ENCODE results near the gene CCNF. TPM values are rescaled to one million over a fixed set of nuclear protein-coding genes. Genes with fewer than 3 reads are reported as not detected.

Gene CCNF
- total and polyA plus RNA-seq, 2 donors = 4.0 to 22.7 TPM

DNA sequence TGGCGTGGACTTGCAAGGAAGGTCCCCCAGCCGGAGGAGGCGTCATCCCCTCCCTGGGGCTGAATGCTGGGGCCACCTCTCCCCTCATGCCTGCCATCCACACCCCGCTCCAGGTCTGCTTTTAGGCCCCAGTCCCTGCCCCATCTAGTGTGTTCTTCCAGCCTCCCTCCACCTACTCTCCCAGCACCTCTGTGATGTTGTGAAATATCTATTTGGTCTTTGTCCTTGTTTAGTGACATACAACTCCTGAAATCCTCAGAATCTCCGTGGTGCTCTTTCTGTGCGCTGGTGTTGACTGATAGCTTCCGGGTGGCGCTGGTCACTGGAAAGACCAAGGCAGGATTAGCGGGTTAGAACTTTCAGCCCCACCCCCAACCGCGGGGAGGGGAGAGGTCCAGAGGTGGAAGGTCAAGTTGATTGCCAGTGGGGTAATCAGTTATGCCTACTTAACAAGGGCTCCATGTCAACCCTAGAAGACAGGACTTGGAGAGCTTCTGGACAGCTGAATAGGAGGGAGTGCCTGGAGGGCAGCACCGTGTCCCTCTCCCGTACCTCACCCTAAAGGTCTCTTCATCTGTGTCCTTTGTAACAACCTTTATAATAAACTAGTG is 55.8 kb downstream of the CCNF start:
- Histone ChIP-seq H3K27ac (ENCODE audit: low read depth in 1 of 2, low read length in 1 of 2) (no peak overlapping the region), H3K4me3 (ENCODE audit: low read length in 2 of 2) (no peak overlapping the region), H3K4me1 (ENCODE audit: control insufficient read depth in 2 of 2, insufficient read depth in 2 of 2, low read length in 2 of 2) (peaks cover 6 to 28% of the 10 kb centered on the region in 2 donors), H3K27me3 (ENCODE audit: control insufficient read depth in 2 of 2, insufficient read depth in 1 of 2, low read length in 1 of 2) (peaks cover 0 to 5% of the 10 kb centered on the region in 2 donors), H3K36me3 (ENCODE audit: control insufficient read depth in 2 of 2, insufficient read depth in 2 of 2, low read length in 1 of 2) (no peaks in the 10 kb centered on the region), H3K9me3 (ENCODE audit: control insufficient read depth in 2 of 2, insufficient read depth in 1 of 2, low read length in 1 of 2) (no peaks in the 10 kb centered on the region)
- WGBS = 96% methylated on average over 13 of the region's 13 CpGs
- no peak for DNase-seq (ENCODE audit: low read depth in 6 of 9, low spot score in 9 of 9)

DNA sequence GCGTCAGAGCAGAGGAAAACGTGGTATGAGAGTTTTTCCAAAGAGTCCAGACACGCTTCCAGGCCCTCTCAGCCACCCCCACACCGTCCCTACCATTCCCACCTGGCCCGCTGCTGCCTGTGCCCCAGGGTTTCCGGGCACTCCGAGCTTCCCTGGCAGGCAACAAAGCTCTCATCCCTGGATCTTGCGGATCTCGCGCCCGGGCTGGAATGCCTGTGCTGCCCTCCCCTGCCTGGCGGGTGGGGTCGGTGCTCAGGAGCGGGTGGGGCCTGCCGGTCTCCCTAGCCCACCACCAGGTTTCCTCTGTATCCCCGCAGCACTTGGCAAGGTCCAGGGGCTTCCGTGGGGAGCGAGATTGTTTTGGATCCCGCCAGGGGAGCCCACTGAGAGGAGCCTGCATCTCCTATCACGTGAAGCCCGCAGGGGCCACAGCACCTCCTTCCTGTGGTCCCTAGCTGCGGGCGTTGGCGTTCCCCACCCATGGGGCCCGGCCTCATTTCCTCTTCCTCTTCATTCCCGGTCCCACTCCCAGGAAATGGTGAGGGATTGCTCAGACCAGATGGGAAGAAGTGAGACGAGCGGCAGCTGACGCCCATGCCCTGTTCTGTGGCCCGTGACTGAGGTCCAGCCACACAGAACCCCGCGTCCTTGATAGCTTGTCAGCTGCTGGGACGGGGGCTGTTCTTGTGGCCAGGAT is 56.7 kb downstream of the CCNF start:
- no peaks in the 10 kb centered on the region for H3K36me3 ChIP-seq (ENCODE audit: control insufficient read depth in 2 of 2, insufficient read depth in 2 of 2, low read length in 1 of 2)
- 92% methylated on average over 33 of the region's 33 CpGs for WGBS
- H3K4me3 ChIP-seq (ENCODE audit: low read length in 2 of 2) = no peak overlapping the region
- H3K27me3 ChIP-seq (ENCODE audit: control insufficient read depth in 2 of 2, insufficient read depth in 1 of 2, low read length in 1 of 2) = peaks cover 0 to 5% of the 10 kb centered on the region in 2 donors
- H3K9me3 ChIP-seq (ENCODE audit: control insufficient read depth in 2 of 2, insufficient read depth in 1 of 2, low read length in 1 of 2) = no peaks in the 10 kb centered on the region
- DNase-seq (ENCODE audit: low read depth in 6 of 9, low spot score in 9 of 9) = no peak
- H3K27ac ChIP-seq (ENCODE audit: low read depth in 1 of 2, low read length in 1 of 2) = no peak overlapping the region
- peaks cover 6 to 28% of the 10 kb centered on the region in 2 donors for H3K4me1 ChIP-seq (ENCODE audit: control insufficient read depth in 2 of 2, insufficient read depth in 2 of 2, low read length in 2 of 2)

DNA sequence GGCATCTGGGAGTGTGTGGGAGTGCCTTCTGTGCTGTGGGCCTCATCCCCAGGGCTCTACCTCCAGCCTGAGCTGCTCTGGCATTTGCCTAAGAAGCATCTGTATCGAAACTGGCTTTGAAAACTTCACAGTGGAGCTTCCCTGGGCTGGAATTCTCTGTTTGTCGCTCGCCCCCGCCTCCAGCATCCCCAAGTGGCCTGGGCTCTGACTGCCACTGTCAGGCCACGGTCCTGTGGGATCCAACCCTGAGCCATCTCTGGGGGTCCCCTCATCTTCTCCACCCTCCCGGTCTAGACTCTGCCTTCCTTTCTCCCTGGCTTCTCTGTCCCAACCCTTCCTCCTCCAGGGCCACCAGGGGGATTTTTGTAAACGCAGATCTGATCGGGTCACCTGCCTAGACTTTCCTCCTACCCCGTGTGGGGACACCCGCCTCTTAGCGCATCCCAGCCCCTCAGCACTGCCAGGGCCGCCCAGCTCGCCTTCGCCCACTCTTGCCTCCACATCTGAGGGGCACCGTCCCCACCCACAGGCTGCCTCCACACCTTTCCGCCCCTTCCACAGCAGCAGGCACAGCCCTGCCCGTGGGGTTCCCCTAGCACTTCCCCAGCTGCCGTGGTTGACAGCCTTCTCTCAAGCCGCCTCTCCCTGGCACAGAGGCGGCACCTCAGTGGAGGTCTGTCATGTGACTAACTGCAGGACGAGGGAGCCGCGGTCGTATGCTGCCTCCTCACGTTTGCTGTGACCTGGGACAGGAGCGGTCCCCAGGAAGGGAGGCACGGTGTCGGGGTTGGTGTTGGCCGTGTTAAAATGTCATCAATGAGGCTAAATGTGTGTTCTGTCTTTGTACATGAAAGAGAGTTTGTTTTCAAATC is 57.6 kb downstream of the CCNF start:
- Histone ChIP-seq H3K4me1 (ENCODE audit: control insufficient read depth in 2 of 2, insufficient read depth in 2 of 2, low read length in 2 of 2) (peaks cover 6 to 28% of the 10 kb centered on the region in 2 donors), H3K4me3 (ENCODE audit: low read length in 2 of 2) (no peak overlapping the region), H3K36me3 (ENCODE audit: control insufficient read depth in 2 of 2, insufficient read depth in 2 of 2, low read length in 1 of 2) (no peaks in the 10 kb centered on the region), H3K27ac (ENCODE audit: low read depth in 1 of 2, low read length in 1 of 2) (no peak overlapping the region), H3K9me3 (ENCODE audit: control insufficient read depth in 2 of 2, insufficient read depth in 1 of 2, low read length in 1 of 2) (no peaks in the 10 kb centered on the region), H3K27me3 (ENCODE audit: control insufficient read depth in 2 of 2, insufficient read depth in 1 of 2, low read length in 1 of 2) (peaks cover 0 to 5% of the 10 kb centered on the region in 2 donors)
- DNase-seq (ENCODE audit: low read depth in 6 of 9, low spot score in 9 of 9) = peak in 6 of 9 donors; percentile 44 to 84 (median 65)
- 37% methylated on average over 29 of the region's 29 CpGs for WGBS

DNA sequence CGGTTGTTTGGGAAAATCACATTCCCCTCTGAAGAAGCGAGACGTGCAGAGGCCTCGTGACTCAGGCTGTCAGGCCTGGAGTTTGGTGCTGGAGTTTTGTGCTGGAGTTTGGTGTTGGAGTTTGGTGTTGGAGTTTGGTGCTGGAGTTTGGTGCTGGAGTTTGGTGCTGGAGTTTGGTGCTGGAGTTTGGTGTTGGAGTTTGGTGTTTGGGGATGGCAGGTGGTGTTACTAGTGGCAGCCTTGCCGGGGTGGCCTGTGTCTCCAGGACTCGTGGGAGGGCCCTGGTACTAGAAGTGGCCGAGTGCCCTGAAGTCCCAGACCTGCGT is 58.2 kb downstream of the CCNF start:
- Histone ChIP-seq H3K4me3 (ENCODE audit: low read length in 2 of 2) (no peak overlapping the region), H3K9me3 (ENCODE audit: control insufficient read depth in 2 of 2, insufficient read depth in 1 of 2, low read length in 1 of 2) (no peaks in the 10 kb centered on the region), H3K27ac (ENCODE audit: low read depth in 1 of 2, low read length in 1 of 2) (no peak overlapping the region), H3K27me3 (ENCODE audit: control insufficient read depth in 2 of 2, insufficient read depth in 1 of 2, low read length in 1 of 2) (peaks cover 0 to 5% of the 10 kb centered on the region in 2 donors), H3K36me3 (ENCODE audit: control insufficient read depth in 2 of 2, insufficient read depth in 2 of 2, low read length in 1 of 2) (no peaks in the 10 kb centered on the region), H3K4me1 (ENCODE audit: control insufficient read depth in 2 of 2, insufficient read depth in 2 of 2, low read length in 2 of 2) (peaks cover 6 to 26% of the 10 kb centered on the region in 2 donors)
- WGBS = 53% methylated on average over 8 of the region's 8 CpGs
- DNase-seq (ENCODE audit: low read depth in 6 of 9, low spot score in 9 of 9) = no peak

DNA sequence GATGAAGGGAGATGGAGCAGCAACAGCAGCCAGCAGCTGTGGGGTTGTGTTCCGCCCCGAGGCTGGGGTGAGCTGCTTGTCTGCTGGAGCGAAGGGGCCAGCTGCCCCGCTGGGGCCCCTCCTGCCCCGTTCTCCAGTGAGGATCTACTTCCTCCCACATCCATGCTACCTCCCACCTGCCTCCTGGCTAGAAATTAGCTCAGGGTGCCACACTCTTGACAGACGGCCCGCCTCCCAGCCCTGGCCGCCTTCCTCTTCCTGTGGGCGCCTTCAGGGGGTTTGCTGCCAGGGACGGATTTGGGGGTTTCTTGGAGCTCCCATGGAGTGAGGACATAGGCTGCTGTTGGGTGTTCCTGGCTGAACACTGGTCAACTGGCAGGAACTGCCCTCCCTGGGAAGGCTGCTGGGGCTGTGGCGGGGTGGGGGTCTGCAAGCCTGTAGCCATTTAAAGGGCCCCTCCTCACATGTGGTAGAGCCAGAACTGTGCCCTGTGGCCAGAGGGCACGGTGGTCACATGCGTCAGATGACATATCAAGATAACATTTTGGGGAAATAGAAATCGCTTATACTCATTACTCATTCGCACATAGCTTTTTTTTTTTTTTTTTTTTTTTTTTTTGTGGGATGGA is 58.8 kb downstream of the CCNF start:
- Histone ChIP-seq H3K36me3 (ENCODE audit: control insufficient read depth in 2 of 2, insufficient read depth in 2 of 2, low read length in 1 of 2) (no peaks in the 10 kb centered on the region), H3K27me3 (ENCODE audit: control insufficient read depth in 2 of 2, insufficient read depth in 1 of 2, low read length in 1 of 2) (peaks cover 0 to 5% of the 10 kb centered on the region in 2 donors), H3K9me3 (ENCODE audit: control insufficient read depth in 2 of 2, insufficient read depth in 1 of 2, low read length in 1 of 2) (no peaks in the 10 kb centered on the region), H3K4me1 (ENCODE audit: control insufficient read depth in 2 of 2, insufficient read depth in 2 of 2, low read length in 2 of 2) (peaks cover 6 to 23% of the 10 kb centered on the region in 2 donors), H3K4me3 (ENCODE audit: low read length in 2 of 2) (no peak overlapping the region), H3K27ac (ENCODE audit: low read depth in 1 of 2, low read length in 1 of 2) (no peak overlapping the region)
- peak in 1 of 9 donors; percentile 22 for DNase-seq (ENCODE audit: low read depth in 6 of 9, low spot score in 9 of 9)
- WGBS = 29% methylated on average over 15 of the region's 15 CpGs

DNA sequence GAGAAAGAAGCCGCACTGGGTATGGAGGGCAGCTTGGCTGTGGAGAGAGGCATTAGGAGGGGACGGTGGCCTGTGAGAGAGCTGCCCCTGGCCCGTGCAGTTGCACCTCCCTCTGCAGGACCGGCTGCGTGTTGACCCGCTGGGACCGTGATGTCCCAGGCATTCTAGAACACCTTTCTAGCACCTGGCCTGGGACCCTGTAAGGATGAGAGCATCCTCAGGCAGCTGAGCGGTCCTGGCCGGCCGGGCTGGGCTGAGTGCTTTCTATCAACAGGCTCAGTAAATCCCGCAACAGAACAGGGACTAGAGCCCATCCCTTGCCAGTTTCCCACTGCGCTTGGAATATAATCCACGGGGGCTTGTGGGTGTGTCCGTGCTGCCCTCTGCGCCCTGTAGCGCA is 60.3 kb downstream of the CCNF start:
- no peak overlapping the region for H3K27ac ChIP-seq (ENCODE audit: low read depth in 1 of 2, low read length in 1 of 2)
- no peaks in the 10 kb centered on the region for H3K36me3 ChIP-seq (ENCODE audit: control insufficient read depth in 2 of 2, insufficient read depth in 2 of 2, low read length in 1 of 2)
- 97% methylated on average over 16 of the region's 16 CpGs for WGBS
- peaks cover 6 to 18% of the 10 kb centered on the region in 2 donors for H3K4me1 ChIP-seq (ENCODE audit: control insufficient read depth in 2 of 2, insufficient read depth in 2 of 2, low read length in 2 of 2)
- no peaks in the 10 kb centered on the region for H3K9me3 ChIP-seq (ENCODE audit: control insufficient read depth in 2 of 2, insufficient read depth in 1 of 2, low read length in 1 of 2)
- H3K4me3 ChIP-seq (ENCODE audit: low read length in 2 of 2) = no peak overlapping the region
- DNase-seq (ENCODE audit: low read depth in 6 of 9, low spot score in 9 of 9) = no peak
- peaks cover 0 to 5% of the 10 kb centered on the region in 2 donors for H3K27me3 ChIP-seq (ENCODE audit: control insufficient read depth in 2 of 2, insufficient read depth in 1 of 2, low read length in 1 of 2)

DNA sequence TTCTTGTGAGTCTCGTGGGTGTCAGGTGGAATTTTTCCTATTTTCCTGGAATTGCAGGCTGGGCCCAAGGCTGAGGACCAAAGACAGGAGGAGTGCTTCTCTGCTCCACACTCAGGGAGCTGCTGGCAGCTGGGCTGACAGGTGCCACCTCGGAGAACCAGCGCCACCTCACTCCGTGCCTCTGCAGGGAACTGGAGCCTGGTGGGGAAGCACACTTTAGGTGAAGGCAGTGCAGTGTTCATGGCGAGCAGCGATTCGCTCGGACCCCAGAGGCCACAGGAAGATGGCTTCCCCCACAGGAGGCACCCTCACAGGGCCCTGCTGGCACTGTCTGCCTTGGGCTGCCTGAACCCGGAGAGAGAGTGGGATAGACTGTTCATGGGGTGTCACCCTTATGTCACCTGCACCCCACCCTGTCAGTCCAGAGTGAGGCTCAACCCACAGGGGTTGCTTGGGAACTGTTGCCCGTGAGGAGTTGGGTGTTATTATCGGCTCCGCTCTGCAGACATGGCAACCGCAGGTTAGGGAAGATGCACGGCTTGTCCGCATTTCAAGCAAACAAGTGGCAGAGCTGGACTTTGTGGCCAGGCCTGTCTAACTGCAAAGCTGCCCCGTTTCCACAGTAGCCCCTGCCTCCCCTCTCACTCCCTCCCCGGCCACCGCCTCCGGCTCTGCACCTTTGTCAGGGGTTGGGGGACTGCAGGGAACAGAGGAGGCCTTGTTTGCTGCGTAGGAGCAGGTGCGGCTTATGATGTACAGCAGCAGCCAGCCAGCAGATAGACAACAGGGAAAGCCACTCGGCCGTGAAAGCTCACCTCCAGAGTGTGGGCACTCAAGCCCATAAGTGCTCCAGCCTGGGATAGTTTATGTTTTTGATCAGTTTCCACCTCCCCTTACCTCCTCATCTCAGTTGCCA is 61.2 kb downstream of the CCNF start:
- H3K27me3 ChIP-seq (ENCODE audit: control insufficient read depth in 2 of 2, insufficient read depth in 1 of 2, low read length in 1 of 2) = peaks cover 0 to 5% of the 10 kb centered on the region in 2 donors
- H3K9me3 ChIP-seq (ENCODE audit: control insufficient read depth in 2 of 2, insufficient read depth in 1 of 2, low read length in 1 of 2) = no peaks in the 10 kb centered on the region
- DNase-seq (ENCODE audit: low read depth in 6 of 9, low spot score in 9 of 9) = no peak
- H3K27ac ChIP-seq (ENCODE audit: low read depth in 1 of 2, low read length in 1 of 2) = no peak overlapping the region
- WGBS = 95% methylated on average over 23 of the region's 23 CpGs
- H3K36me3 ChIP-seq (ENCODE audit: control insufficient read depth in 2 of 2, insufficient read depth in 2 of 2, low read length in 1 of 2) = no peaks in the 10 kb centered on the region
- peaks cover 6 to 18% of the 10 kb centered on the region in 2 donors for H3K4me1 ChIP-seq (ENCODE audit: control insufficient read depth in 2 of 2, insufficient read depth in 2 of 2, low read length in 2 of 2)
- H3K4me3 ChIP-seq (ENCODE audit: low read length in 2 of 2) = no peak overlapping the region

DNA sequence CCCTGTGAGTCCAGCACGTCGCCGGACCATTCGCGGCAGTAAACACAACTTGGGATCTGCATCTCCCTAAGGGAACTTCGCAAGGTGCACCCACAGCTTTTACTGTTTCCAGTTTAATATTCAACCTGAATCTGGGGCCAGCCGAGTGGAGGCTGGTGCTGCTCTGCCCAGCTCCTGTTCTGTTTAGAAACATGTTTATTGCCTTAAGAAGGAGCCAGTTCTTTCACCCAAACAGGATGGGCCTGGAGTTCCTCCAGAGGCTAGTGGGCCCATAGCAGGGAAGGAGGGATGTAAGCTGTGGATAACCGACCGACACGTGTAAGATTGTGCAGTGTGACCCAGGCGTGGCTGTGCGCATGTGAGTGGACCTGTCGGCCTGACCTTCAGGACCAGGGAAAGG is 63.0 kb downstream of the CCNF start:
- no peak overlapping the region for H3K4me3 ChIP-seq (ENCODE audit: low read length in 2 of 2)
- H3K36me3 ChIP-seq (ENCODE audit: control insufficient read depth in 2 of 2, insufficient read depth in 2 of 2, low read length in 1 of 2) = peaks cover 3 to 6% of the 10 kb centered on the region in 2 donors
- H3K4me1 ChIP-seq (ENCODE audit: control insufficient read depth in 2 of 2, insufficient read depth in 2 of 2, low read length in 2 of 2) = peaks cover 6 to 10% of the 10 kb centered on the region in 2 donors
- WGBS = 98% methylated on average over 13 of the region's 13 CpGs
- H3K9me3 ChIP-seq (ENCODE audit: control insufficient read depth in 2 of 2, insufficient read depth in 1 of 2, low read length in 1 of 2) = no peaks in the 10 kb centered on the region
- no peak overlapping the region for H3K27ac ChIP-seq (ENCODE audit: low read depth in 1 of 2, low read length in 1 of 2)
- no peak for DNase-seq (ENCODE audit: low read depth in 6 of 9, low spot score in 9 of 9)
- H3K27me3 ChIP-seq (ENCODE audit: control insufficient read depth in 2 of 2, insufficient read depth in 1 of 2, low read length in 1 of 2) = peaks cover 0 to 5% of the 10 kb centered on the region in 2 donors
